GM18858 (cell line): ENCODE measurements around the gene GRM2.

Experiments used
- ATAC-seq: cut with Tn5 transposase; IDR thresholded peaks from one replicate; pipeline ENCODE4 v1.9.1; 2021; ENCODE audit not compliant: unreplicated experiment

GRM2 gene

GRCh38 chr3:51680196-51680595 lies 26.7 kb upstream of the GRM2 start:
- ATAC-seq: no peak

- ATAC-seq: no peak
These were observed 26.1 kb upstream of the GRM2 start for GRCh38 chr3:51680663-51681230.

GRCh38 chr3:51681453-51681852 lies 25.4 kb upstream of the GRM2 start:
- no peak for ATAC-seq

GRCh38 chr3:51682079-51682478 lies 24.8 kb upstream of the GRM2 start:
- ATAC-seq: peak; percentile 83

- no peak for ATAC-seq
These were observed 24.3 kb upstream of the GRM2 start for GRCh38 chr3:51682526-51682925.

- no peak for ATAC-seq
These were observed 23.3 kb upstream of the GRM2 start for GRCh38 chr3:51683566-51683965.

- no peak for ATAC-seq
These were observed 21.7 kb upstream of the GRM2 start for GRCh38 chr3:51684971-51685751.

- ATAC-seq: no peak
These were observed 20.8 kb upstream of the GRM2 start for GRCh38 chr3:51686056-51686455.

GRCh38 chr3:51686512-51687215 lies 20.2 kb upstream of the GRM2 start:
- no peak for ATAC-seq

- no peak for ATAC-seq
These were observed 19.2 kb upstream of the GRM2 start for GRCh38 chr3:51687431-51688205.

GRCh38 chr3:51688206-51688600 lies 18.7 kb upstream of the GRM2 start:
- ATAC-seq: no peak

GRCh38 chr3:51691021-51691420 lies 15.8 kb upstream of the GRM2 start:
- ATAC-seq: no peak

GRCh38 chr3:51691949-51692348 lies 14.9 kb upstream of the GRM2 start:
- no peak for ATAC-seq

- no peak for ATAC-seq
These were observed 13.9 kb upstream of the GRM2 start for GRCh38 chr3:51692980-51693395.

- no peak for ATAC-seq
These were observed 9.9 kb upstream of the GRM2 start for GRCh38 chr3:51696954-51697353.

- no peak for ATAC-seq
These were observed 8.7 kb upstream of the GRM2 start for GRCh38 chr3:51698209-51698608.

- no peak for ATAC-seq
These were observed 6.5 kb upstream of the GRM2 start for GRCh38 chr3:51700403-51700802.

- no peak for ATAC-seq
These were observed 4.7 kb upstream of the GRM2 start for GRCh38 chr3:51702156-51702555.

- no peak for ATAC-seq
These were observed 3.7 kb upstream of the GRM2 start for GRCh38 chr3:51703068-51703760.

- ATAC-seq: no peak
These were observed 2.9 kb upstream of the GRM2 start for GRCh38 chr3:51703761-51704510.
